Testis (tissue), 2 donors: Measurements from ENCODE around the gene EIPR1.

ENCODE experiments used
- POLR2A ChIP-seq: fragments of 450-650 bp; IDR thresholded peaks from one replicate; pipeline ENCODE4 v1.6.1; 2017; ENCODE audit warnings: antibody characterized with exemption, mild to moderate bottlenecking, moderate library complexity
- TF ChIP-seq, protein P1 (sequence below), 3 experiments: fragments of 450-650 bp in 2 of 3; fragments of 200-600 bp in 1 of 3; sonication (generic) in 1 of 3; IDR thresholded peaks; one replicate each; pipeline ENCODE4 v1.5.1; 2016 to 2019; ENCODE audit warnings: antibody characterized with exemption in 3 of 3, mild to moderate bottlenecking in 2 of 3, moderate library complexity in 1 of 3

- TF ChIP-seq, protein P1, sequence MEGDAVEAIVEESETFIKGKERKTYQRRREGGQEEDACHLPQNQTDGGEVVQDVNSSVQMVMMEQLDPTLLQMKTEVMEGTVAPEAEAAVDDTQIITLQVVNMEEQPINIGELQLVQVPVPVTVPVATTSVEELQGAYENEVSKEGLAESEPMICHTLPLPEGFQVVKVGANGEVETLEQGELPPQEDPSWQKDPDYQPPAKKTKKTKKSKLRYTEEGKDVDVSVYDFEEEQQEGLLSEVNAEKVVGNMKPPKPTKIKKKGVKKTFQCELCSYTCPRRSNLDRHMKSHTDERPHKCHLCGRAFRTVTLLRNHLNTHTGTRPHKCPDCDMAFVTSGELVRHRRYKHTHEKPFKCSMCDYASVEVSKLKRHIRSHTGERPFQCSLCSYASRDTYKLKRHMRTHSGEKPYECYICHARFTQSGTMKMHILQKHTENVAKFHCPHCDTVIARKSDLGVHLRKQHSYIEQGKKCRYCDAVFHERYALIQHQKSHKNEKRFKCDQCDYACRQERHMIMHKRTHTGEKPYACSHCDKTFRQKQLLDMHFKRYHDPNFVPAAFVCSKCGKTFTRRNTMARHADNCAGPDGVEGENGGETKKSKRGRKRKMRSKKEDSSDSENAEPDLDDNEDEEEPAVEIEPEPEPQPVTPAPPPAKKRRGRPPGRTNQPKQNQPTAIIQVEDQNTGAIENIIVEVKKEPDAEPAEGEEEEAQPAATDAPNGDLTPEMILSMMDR (IDR thresholded peaks at IDR 0.05) = no peak
- no peak for TF ChIP-seq POLR2A
These were observed 15.9 kb downstream of the EIPR1 start for GRCh38 chr2:3361518-3362389.
